OCI-LY3 (cell line): ENCODE data around the gene NDUFV3.
A peak's percentile ranks its signal among the peaks of the same experiment; 100 is the strongest.

Experiments
- H2AFZ ChIP-seq: fragments of 200-600, 300-600 bp; shearing (Covaris generic); 2 replicates; pipeline ENCODE4 v1.6.0; 2014; ENCODE audit warnings: antibody characterized with exemption, low read depth, low read length
- H3K27ac ChIP-seq: fragments of 200-600, 300-600 bp; sonication (generic); 2 replicates; pipeline ENCODE4 v1.5.1; 2014; ENCODE audit warnings: mild to moderate bottlenecking, low read length, moderate library complexity, mixed read lengths
- H3K27me3 ChIP-seq: fragments of 200-600, 300-600 bp; sonication (generic); 2 replicates; pipeline ENCODE4 v1.6.1; 2014; ENCODE audit warnings: low read depth, low read length, mixed read lengths
- H3K36me3 ChIP-seq: fragments of 200-600, 300-600 bp; sonication (generic); replicated peaks from 2 replicates; pipeline ENCODE3; 2014; ENCODE audit warnings: low read depth, low read length, mixed read lengths
- H3K4me1 ChIP-seq: fragments of 300-600, 200-600 bp; sonication (generic); 2 replicates; pipeline ENCODE4 v1.6.1; 2014; ENCODE audit warnings: low read length, mixed read lengths
- H3K4me2 ChIP-seq: fragments of 200-600, 300-600 bp; sonication (generic); 2 replicates; pipeline ENCODE4 v1.6.1; 2014; ENCODE audit warnings: low read length, mixed read lengths
- H3K4me3 ChIP-seq: fragments of 300-600, 200-600 bp; sonication (generic); 2 replicates; pipeline ENCODE4 v1.5.1; 2014; ENCODE audit warnings: antibody characterized with exemption, mild to moderate bottlenecking, low read length, moderate library complexity
- H3K79me2 ChIP-seq: fragments of 300-600, 200-600 bp; shearing (Covaris generic); 2 replicates; pipeline ENCODE4 v1.6.1; 2014; ENCODE audit warnings: mild to moderate bottlenecking, low read length, mixed read lengths
- H3K9ac ChIP-seq: fragments of 300-600, 200-600 bp; shearing (Covaris generic); 2 replicates; pipeline ENCODE4 v1.6.0; 2014; ENCODE audit warnings: mild to moderate bottlenecking, low read length, moderate library complexity
- H3K9me3 ChIP-seq: fragments of 200-600, 300-600 bp; shearing (Covaris generic); 2 replicates; pipeline ENCODE4 v1.6.1; 2014; ENCODE audit warnings: low read length, mixed read lengths; ENCODE audit not compliant: insufficient read depth
- H4K20me1 ChIP-seq: fragments of 200-600, 300-600 bp; sonication (generic); 2 replicates; pipeline ENCODE4 v1.6.1; 2016; ENCODE audit warnings: low read length, mixed read lengths; ENCODE audit not compliant: insufficient read depth
- EZH2phosphoT487 ChIP-seq: fragments of 200-600 bp; shearing (Covaris generic); IDR thresholded peaks from 2 replicates; pipeline ENCODE4 v1.6.1; 2018; ENCODE audit warnings: antibody characterized with exemption, mixed run types, low read depth
- TF ChIP-seq, protein P1 (sequence below): fragments of 200-600, 300-600 bp; sonication (generic); IDR thresholded peaks from 2 replicates; pipeline ENCODE4 v1.5.1; 2014; ENCODE audit warnings: antibody characterized with exemption, low read length, low read depth

Gene NDUFV3

GRCh38 chr21:42918291-42918690 is 25.2 kb downstream of the NDUFV3 start:
- Histone ChIP-seq H3K36me3 (no peaks in the 10 kb centered on the region), H2AFZ (no peak overlapping the region), H3K4me2 (no peak overlapping the region), H3K27me3 (no peaks in the 10 kb centered on the region), H3K4me1 (no peaks in the 10 kb centered on the region), H3K9me3 (no peaks in the 10 kb centered on the region), H3K9ac (no peak overlapping the region), H3K27ac (no peak overlapping the region), H3K4me3 (no peak overlapping the region), H3K79me2 (no peaks in the 10 kb centered on the region), H4K20me1 (no peaks in the 10 kb centered on the region)
- TF ChIP-seq, protein P1, sequence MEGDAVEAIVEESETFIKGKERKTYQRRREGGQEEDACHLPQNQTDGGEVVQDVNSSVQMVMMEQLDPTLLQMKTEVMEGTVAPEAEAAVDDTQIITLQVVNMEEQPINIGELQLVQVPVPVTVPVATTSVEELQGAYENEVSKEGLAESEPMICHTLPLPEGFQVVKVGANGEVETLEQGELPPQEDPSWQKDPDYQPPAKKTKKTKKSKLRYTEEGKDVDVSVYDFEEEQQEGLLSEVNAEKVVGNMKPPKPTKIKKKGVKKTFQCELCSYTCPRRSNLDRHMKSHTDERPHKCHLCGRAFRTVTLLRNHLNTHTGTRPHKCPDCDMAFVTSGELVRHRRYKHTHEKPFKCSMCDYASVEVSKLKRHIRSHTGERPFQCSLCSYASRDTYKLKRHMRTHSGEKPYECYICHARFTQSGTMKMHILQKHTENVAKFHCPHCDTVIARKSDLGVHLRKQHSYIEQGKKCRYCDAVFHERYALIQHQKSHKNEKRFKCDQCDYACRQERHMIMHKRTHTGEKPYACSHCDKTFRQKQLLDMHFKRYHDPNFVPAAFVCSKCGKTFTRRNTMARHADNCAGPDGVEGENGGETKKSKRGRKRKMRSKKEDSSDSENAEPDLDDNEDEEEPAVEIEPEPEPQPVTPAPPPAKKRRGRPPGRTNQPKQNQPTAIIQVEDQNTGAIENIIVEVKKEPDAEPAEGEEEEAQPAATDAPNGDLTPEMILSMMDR = no peak
- no peak for TF ChIP-seq EZH2phosphoT487

DNA sequence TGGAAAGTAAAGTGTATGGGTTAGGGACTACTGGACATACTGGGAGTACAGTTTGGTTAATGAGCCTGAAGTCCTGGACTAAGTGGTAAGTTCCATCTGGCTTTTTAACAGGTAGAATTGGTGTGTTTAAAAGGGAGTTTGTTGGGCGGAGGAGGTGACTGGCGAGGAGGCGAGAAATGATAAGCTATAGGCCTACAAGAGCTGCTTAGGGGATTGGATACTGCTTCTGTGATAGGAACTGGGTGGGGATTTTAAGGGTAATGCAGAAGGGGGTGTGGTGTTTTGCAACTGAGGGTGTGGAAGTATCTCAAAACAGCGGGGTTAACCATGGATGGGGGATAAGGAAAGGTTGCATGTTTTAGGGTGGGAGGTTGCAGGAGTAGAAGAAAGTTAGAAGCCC is 28.8 kb downstream of the NDUFV3 start:
- Histone ChIP-seq H3K27me3 (no peaks in the 10 kb centered on the region), H3K9me3 (no peaks in the 10 kb centered on the region), H4K20me1 (no peaks in the 10 kb centered on the region), H3K4me3 (no peak overlapping the region), H2AFZ (no peak overlapping the region), H3K79me2 (no peaks in the 10 kb centered on the region), H3K4me2 (no peak overlapping the region), H3K9ac (no peak overlapping the region), H3K27ac (no peak overlapping the region), H3K36me3 (no peaks in the 10 kb centered on the region), H3K4me1 (peaks cover 12% of the 10 kb centered on the region)
- no peak for TF ChIP-seq EZH2phosphoT487
- TF ChIP-seq, protein P1 = no peak

- Histone ChIP-seq H3K27me3 (no peaks in the 10 kb centered on the region), H3K4me1 (peaks cover 12% of the 10 kb centered on the region), H3K79me2 (no peaks in the 10 kb centered on the region), H3K27ac (no peak overlapping the region), H3K4me2 (no peak overlapping the region), H4K20me1 (no peaks in the 10 kb centered on the region), H3K9me3 (no peaks in the 10 kb centered on the region), H3K4me3 (no peak overlapping the region), H3K36me3 (no peaks in the 10 kb centered on the region), H2AFZ (no peak overlapping the region), H3K9ac (no peak overlapping the region)
- TF ChIP-seq EZH2phosphoT487 = no peak
- TF ChIP-seq, protein P1 = no peak
Observed at GRCh38 chr21:42922918-42923317, 29.8 kb downstream of the NDUFV3 start.

DNA sequence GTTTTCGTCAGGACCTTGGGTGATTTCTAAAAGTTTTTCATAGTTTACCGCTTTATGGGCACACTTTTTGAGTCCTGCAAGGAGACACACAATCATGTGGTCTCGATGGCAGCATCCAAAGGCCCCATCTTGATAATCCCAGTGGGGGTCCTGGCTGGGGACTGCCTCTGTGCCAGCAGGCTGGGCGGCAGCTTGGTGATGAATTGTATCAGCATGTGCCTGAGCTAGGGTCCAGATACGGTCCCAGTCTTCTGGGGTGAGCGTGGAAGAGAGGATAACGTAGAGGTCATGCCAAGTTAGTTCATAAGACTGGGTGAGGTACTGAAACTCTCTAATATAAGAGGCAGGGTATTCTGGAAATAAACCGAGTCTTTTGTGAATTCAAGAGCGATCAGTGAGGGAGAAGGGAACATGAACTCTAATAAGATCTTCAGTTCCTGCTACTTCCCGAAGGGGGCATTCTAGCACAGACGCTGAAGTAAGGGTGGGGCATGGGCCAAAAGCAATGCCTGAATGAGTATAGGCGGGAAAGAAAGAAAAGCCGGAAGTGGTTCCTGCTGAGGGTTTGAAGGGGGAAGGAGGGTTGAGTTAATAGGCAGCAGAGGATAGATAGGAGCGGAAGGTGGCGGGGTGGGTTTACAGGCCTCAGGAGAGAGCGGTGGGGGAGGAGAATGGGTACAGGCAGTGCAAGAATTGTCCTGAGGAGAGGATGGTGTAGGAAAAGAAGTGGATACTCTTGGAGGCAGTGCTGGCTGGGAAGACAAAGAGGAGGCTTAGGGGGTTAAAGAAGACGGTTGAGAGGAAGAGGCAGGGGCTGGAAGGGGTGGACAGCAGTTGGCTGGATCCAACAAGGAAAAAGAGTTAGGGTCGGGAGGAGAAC is 30.7 kb downstream of the NDUFV3 start:
- Histone ChIP-seq H3K9ac (peak overlapping the region; percentile 79), H4K20me1 (no peaks in the 10 kb centered on the region), H2AFZ (peak overlapping the region; percentile 74), H3K79me2 (no peaks in the 10 kb centered on the region), H3K9me3 (no peaks in the 10 kb centered on the region), H3K4me3 (peak overlapping the region; percentile 74), H3K4me2 (peak overlapping the region; percentile 85), H3K27me3 (no peaks in the 10 kb centered on the region), H3K36me3 (no peaks in the 10 kb centered on the region), H3K27ac (peak overlapping the region; percentile 51), H3K4me1 (peaks cover 12% of the 10 kb centered on the region)
- TF ChIP-seq, protein P1 = peak; percentile 69
- no peak for TF ChIP-seq EZH2phosphoT487
